ENCODE results near the gene MAD1L1.

Gene MAD1L1

GRCh38 chr7:2110610-2111396, 121.9 kb downstream of the MAD1L1 start:
- H3K4me3 ChIP-seq (ENCODE audit: low read depth, low read length): no peak overlapping the region
- peaks cover 0 to 3% of the 10 kb centered on the region in 2 experiments; a peak in 1 of 3 replicates for H3K36me3 ChIP-seq (ENCODE audit: control insufficient read depth in 2 of 2, insufficient read depth in 1 of 2, low read length in 2 of 2)
- H3K4me1 ChIP-seq (ENCODE audit: control insufficient read depth, insufficient read depth, low read length): no peaks in the 10 kb centered on the region
- TF ChIP-seq ZNF48 (tag by site-specific recombination; IDR thresholded peaks at IDR 0.05) (no peak), ZNF514 (tag by site-specific recombination; IDR thresholded peaks at IDR 0.05) (no peak), ZNF426 (tag by site-specific recombination; IDR thresholded peaks at IDR 0.05) (no peak), ZNF155 (tag by site-specific recombination; IDR thresholded peaks at IDR 0.05) (no peak), SETDB1 (IDR thresholded peaks at IDR 0.05; ENCODE audit: insufficient read length, low read length) (no peak), GFI1B (tag by site-specific recombination; IDR thresholded peaks at IDR 0.05) (no peak), ZNF701 (tag by site-specific recombination; IDR thresholded peaks at IDR 0.05) (no peak)
- CTCF ChIA-PET: no interaction called here
- POLR2A ChIA-PET: no interaction called here
- H3K9me3 ChIP-seq (ENCODE audit: control insufficient read depth, insufficient read depth, low read depth, low read length): no peaks in the 10 kb centered on the region
- no peak overlapping the region for H3K27ac ChIP-seq (ENCODE audit: extremely low read depth, low read depth, low read length)

GRCh38 chr7:2109936-2110609, 122.7 kb downstream of the MAD1L1 start:
- no peak overlapping the region for H3K4me3 ChIP-seq (ENCODE audit: low read depth, low read length)
- H3K4me1 ChIP-seq (ENCODE audit: control insufficient read depth, insufficient read depth, low read length): no peaks in the 10 kb centered on the region
- H3K9me3 ChIP-seq (ENCODE audit: control insufficient read depth, insufficient read depth, low read depth, low read length): no peaks in the 10 kb centered on the region
- no peak overlapping the region for H3K27ac ChIP-seq (ENCODE audit: extremely low read depth, low read depth, low read length)
- ChIA-PET CTCF (no interaction called here), POLR2A (no interaction called here)
- TF ChIP-seq SP7 (tag by site-specific recombination; IDR thresholded peaks at IDR 0.05) (peak; percentile 36; the same call in 1 of the 2 replicates), ZEB2 (tag by site-specific recombination; IDR thresholded peaks at IDR 0.05) (0 out of 2 replicates have a peak, but pooled peaks have one; percentile 22), ZNF629 (tag by site-specific recombination; IDR thresholded peaks at IDR 0.05) (peak; percentile 67; the same call in 1 of the 2 replicates), ZNF518A (tag by site-specific recombination; conservative IDR thresholded peaks at IDR 0.05; ENCODE audit: low read depth) (no peak), KLF17 (tag by site-specific recombination; IDR thresholded peaks at IDR 0.05) (peak; percentile 82; the same call in 1 of the 2 replicates), ZNF266 (tag by site-specific recombination; IDR thresholded peaks at IDR 0.05; ENCODE audit: low read depth) (no peak), ZNF140 (tag by site-specific recombination; IDR thresholded peaks at IDR 0.05) (no peak), ZNF404 (tag by site-specific recombination; IDR thresholded peaks at IDR 0.05) (no peak), ZSCAN5A (tag by site-specific recombination; IDR thresholded peaks at IDR 0.05) (no peak), ZNF639 (tag by site-specific recombination; IDR thresholded peaks at IDR 0.05) (peak; percentile 41; the same call in 1 of the 2 replicates), ZNF24 (tag by site-specific recombination; IDR thresholded peaks at IDR 0.05) (0 out of 2 replicates have a peak, but pooled peaks have one; percentile 32)
- H3K36me3 ChIP-seq (ENCODE audit: control insufficient read depth in 2 of 2, insufficient read depth in 1 of 2, low read length in 2 of 2): peaks cover 0 to 3% of the 10 kb centered on the region in 2 experiments; a peak in 1 of 3 replicates

Data from HEK293 (cell line).